GM13977 (cell line): Measurements from ENCODE around the gene ZBTB5.
"Not testable (repeated sequence)": the region's sequence is repeated elsewhere in the genome, so short reads cannot be mapped to it uniquely, and the experiment has no call there.

Source experiments
- DNase-seq: peaks from one replicate; pipeline ENCODE4 v3.0.0; 2012; ENCODE audit warnings: low spot score
- CTCF ChIP-seq: IDR thresholded peaks from 2 replicates; pipeline ENCODE4 v1.5.1; 2012; ENCODE audit warnings: mild to moderate bottlenecking, control low read depth; ENCODE audit not compliant: insufficient read depth; ENCODE audit errors: extremely low read depth, missing control alignments
- in situ Hi-C: fragments of 300-500 bp; cut with MboI; formaldehyde crosslinking; loops from one replicate; pipeline ENCODE4 v1.12.0; 2022; ENCODE audit warnings: low sequenced_read_pairs, low pct_unique_long_range_greater_than_20kb, mixed read lengths, inconsistent platforms; ENCODE audit not compliant: unreplicated experiment

Gene ZBTB5, protein sequence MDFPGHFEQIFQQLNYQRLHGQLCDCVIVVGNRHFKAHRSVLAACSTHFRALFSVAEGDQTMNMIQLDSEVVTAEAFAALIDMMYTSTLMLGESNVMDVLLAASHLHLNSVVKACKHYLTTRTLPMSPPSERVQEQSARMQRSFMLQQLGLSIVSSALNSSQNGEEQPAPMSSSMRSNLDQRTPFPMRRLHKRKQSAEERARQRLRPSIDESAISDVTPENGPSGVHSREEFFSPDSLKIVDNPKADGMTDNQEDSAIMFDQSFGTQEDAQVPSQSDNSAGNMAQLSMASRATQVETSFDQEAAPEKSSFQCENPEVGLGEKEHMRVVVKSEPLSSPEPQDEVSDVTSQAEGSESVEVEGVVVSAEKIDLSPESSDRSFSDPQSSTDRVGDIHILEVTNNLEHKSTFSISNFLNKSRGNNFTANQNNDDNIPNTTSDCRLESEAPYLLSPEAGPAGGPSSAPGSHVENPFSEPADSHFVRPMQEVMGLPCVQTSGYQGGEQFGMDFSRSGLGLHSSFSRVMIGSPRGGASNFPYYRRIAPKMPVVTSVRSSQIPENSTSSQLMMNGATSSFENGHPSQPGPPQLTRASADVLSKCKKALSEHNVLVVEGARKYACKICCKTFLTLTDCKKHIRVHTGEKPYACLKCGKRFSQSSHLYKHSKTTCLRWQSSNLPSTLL

GRCh38 chr9:37465249-37466036 is at the start of gene ZBTB5:
Gene ZBTB5, minus strand, starts transcription at chr9:37465450. Its CDS starts 22,899 bp downstream, at chr9:37442551.
- in situ Hi-C loops = no loop called here
- TF ChIP-seq CTCF = no peak
- peak; percentile 96 for DNase-seq

GRCh38 chr9:37514999-37515398 is 49.7 kb upstream of the ZBTB5 start:
- in situ Hi-C loops = no loop called here
- no peak for TF ChIP-seq CTCF
- DNase-seq = no peak

GRCh38 chr9:37514415-37514814 is 49.2 kb upstream of the ZBTB5 start:
- in situ Hi-C loops = not testable (repeated sequence)

DNA sequence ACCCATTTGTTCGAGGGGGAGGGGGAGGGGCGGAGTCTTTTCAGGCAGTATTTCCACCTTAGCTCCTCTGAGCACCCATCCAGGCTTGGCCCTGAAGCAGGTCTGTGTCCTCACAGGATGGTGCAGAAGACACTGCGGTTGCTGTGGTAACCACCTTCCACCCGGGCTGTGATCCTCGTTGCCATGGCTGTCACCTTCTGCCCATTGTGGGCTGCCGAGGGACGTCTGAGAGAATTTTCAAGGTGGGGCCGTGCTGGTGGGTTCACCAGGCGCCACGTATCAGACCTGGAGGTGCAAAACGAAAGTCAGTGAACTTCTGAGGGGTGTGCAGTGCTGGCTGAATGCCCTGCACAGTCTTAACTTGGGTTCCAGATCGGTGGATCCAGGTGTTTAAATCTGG is 47.2 kb upstream of the ZBTB5 start:
- no peak for DNase-seq
- in situ Hi-C loops = no loop called here
- TF ChIP-seq CTCF = no peak

More at GRCh38 chr9:37514415-37514814, 49.2 kb upstream of the ZBTB5 start:
- DNase-seq = not testable (repeated sequence)

GRCh38 chr9:37511016-37512010 is 46.1 kb upstream of the ZBTB5 start:
- in situ Hi-C loops = no loop called here
- TF ChIP-seq CTCF = peak; percentile 53
- DNase-seq = no peak

DNA sequence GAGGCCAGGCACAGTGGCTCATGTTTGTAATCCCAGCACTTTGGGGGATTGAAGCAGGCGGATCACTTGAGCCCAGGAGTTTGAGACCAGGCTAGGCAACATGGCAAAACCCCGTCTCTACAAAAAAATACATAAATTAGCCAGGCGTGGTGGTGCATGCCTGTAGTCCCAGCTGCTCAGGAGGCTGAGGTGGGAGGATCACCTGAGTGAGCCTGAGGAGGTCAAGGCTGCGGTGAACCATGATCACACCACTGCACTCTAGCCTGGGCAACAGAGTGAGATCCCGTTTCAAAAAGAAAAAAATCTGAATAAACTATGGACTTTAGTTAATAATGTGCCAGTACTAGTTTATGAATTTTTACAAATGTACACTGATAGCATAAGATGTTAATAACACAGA is 44.8 kb upstream of the ZBTB5 start:
- in situ Hi-C loops, DNase-seq: not testable (repeated sequence)

- no peak for DNase-seq
- no peak for TF ChIP-seq CTCF
- in situ Hi-C loops = no loop called here
Observed at GRCh38 chr9:37509536-37509935, 44.3 kb upstream of the ZBTB5 start.
